Colonic mucosa (tissue), 4 donors: ENCODE results near the gene BCLAF3. TPM values are rescaled to one million over a fixed set of nuclear protein-coding genes. Genes with fewer than 3 reads are reported as not detected.
A peak's percentile ranks its signal among the peaks of the same experiment; 100 is the strongest.

ENCODE experiments used
- DNase-seq: peaks from one replicate; pipeline ENCODE4 v3.0.0-alpha.2; 2020
- H3K27ac ChIP-seq: fragments of 200-600 bp; one replicate; pipeline ENCODE4 v1.8.0; 2021
- H3K27me3 ChIP-seq: fragments of 200-600 bp; one replicate; pipeline ENCODE4 v1.8.0; 2021
- H3K36me3 ChIP-seq: fragments of 200-600 bp; one replicate; pipeline ENCODE4 v1.8.0; 2021
- H3K4me1 ChIP-seq: fragments of 200-600 bp; one replicate; pipeline ENCODE4 v1.8.0; 2021; ENCODE audit warnings: mild to moderate bottlenecking
- H3K4me3 ChIP-seq: fragments of 200-600 bp; one replicate; pipeline ENCODE4 v1.8.0; 2021
- H3K9ac ChIP-seq, 2 donors: one replicate each; pipeline ENCODE4 v1.7.0; 2013; ENCODE audit warnings: control low read depth in 2 of 2, low read depth in 2 of 2, low read length in 2 of 2
- H3K9me3 ChIP-seq: fragments of 200-600 bp; one replicate; pipeline ENCODE4 v1.8.0; 2021
- CTCF ChIP-seq: fragments of 200-600 bp; IDR thresholded peaks from one replicate; pipeline ENCODE4 v1.8.0; 2022; ENCODE audit warnings: antibody characterized with exemption, mild to moderate bottlenecking
- intact Hi-C: fragments of 100-400 bp; cut with DNase I; formaldehyde crosslinking; loops from one replicate; pipeline ENCODE4 v1.14.1; 2022
- total RNA-seq, 2 donors: library from RNA; stranded (reverse); fragmentation: NEBNext Ultra II Directional in 1 of 2; extraction: Animal tissue kit (Norgen Biotek cat#: 25700) in 1 of 2; gene quantifications; one replicate each; pipeline ENCODE4 v1.2.1, GENCODE V29; 2021
- donor health status: healthy.
- donor health status: DM: no; HTN: no; CAD: no.
- donor health status: DM: no; HTN: no; CAD: no.

Gene BCLAF3
- total RNA-seq, 2 donors from 2014 or later = 11.0 to 14.9 TPM

GRCh38 chrX:19975845-19976244 is 15.0 kb downstream of the BCLAF3 start:
- Histone ChIP-seq H3K36me3 (no peaks in the 10 kb centered on the region), H3K27me3 (no peaks in the 10 kb centered on the region), H3K27ac (peak overlapping the region; percentile 42), H3K9me3 (no peaks in the 10 kb centered on the region), H3K4me3 (no peak overlapping the region), H3K9ac (no peak overlapping the region), H3K4me1 (no peaks in the 10 kb centered on the region)
- intact Hi-C loops = no loop called here
- TF ChIP-seq CTCF = no peak
- peak; percentile 22 for DNase-seq

GRCh38 chrX:19972984-19973383 is 17.9 kb downstream of the BCLAF3 start:
- H3K9ac ChIP-seq = no peak overlapping the region
- H3K4me1 ChIP-seq = no peaks in the 10 kb centered on the region
- DNase-seq = no peak
- H3K9me3 ChIP-seq = no peaks in the 10 kb centered on the region
- no peaks in the 10 kb centered on the region for H3K27me3 ChIP-seq
- no peak for TF ChIP-seq CTCF
- no peak overlapping the region for H3K4me3 ChIP-seq
- no peak overlapping the region for H3K27ac ChIP-seq
- no peaks in the 10 kb centered on the region for H3K36me3 ChIP-seq
- intact Hi-C loops = no loop called here

DNA sequence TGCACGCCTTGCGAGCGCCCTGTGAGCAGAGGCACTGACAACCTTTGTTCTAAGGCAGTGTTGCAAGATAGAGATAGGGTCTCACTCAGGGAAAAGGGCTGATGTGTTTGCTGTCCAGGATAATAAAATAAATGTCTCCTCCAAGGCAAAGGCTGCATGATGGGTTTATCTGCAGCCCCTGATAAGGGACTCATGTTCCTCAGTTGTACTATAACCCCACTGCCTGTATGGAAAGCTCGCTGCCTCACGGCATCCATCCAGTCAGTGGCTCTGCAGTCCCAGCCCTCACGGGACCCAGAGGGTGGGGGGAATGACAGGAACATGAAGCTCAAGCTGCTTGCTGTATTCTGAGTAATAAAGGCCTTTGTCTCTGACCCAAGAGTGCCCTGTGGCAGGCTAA is 22.6 kb downstream of the BCLAF3 start:
- Histone ChIP-seq H3K4me3 (no peak overlapping the region), H3K9me3 (no peaks in the 10 kb centered on the region), H3K36me3 (peaks cover 5% of the 10 kb centered on the region), H3K27me3 (no peaks in the 10 kb centered on the region), H3K9ac (no peak overlapping the region), H3K4me1 (no peaks in the 10 kb centered on the region), H3K27ac (no peak overlapping the region)
- intact Hi-C loops = no loop called here
- DNase-seq = no peak
- no peak for TF ChIP-seq CTCF

DNA sequence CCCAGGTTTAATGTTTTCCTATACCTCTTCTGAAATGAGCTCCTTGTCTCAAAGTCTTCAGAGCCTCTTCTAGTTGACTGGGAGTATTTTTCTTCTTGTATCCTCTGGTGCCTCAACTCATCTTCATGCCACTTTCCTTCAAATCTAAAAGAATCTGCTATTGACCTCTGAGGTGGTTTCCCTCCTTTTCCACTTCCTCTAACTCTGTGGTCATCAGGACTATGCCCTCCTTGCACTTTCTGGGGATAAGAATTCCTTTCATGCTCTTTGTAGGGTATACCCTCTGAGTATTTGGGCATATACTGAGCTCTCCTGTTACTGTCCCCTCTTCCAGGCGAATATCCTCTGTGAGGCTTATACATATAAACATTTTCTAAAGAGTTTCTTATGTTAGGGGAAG is 24.8 kb downstream of the BCLAF3 start:
- TF ChIP-seq CTCF = no peak
- Histone ChIP-seq H3K9me3 (no peaks in the 10 kb centered on the region), H3K36me3 (peaks cover 5% of the 10 kb centered on the region), H3K9ac (no peak overlapping the region), H3K27me3 (no peaks in the 10 kb centered on the region), H3K27ac (no peak overlapping the region), H3K4me3 (no peak overlapping the region), H3K4me1 (no peaks in the 10 kb centered on the region)
- no peak for DNase-seq
- intact Hi-C loops = no loop called here

- H3K9me3 ChIP-seq = no peaks in the 10 kb centered on the region
- peaks cover 5% of the 10 kb centered on the region for H3K36me3 ChIP-seq
- no peaks in the 10 kb centered on the region for H3K27me3 ChIP-seq
- intact Hi-C loops = no loop called here
- TF ChIP-seq CTCF = no peak
- DNase-seq = no peak
- H3K27ac ChIP-seq = no peak overlapping the region
- H3K9ac ChIP-seq = no peak overlapping the region
- H3K4me1 ChIP-seq = no peaks in the 10 kb centered on the region
- H3K4me3 ChIP-seq = no peak overlapping the region
These were observed 26.7 kb downstream of the BCLAF3 start for GRCh38 chrX:19964017-19964710.
